Mesodermal cell (in vitro differentiated cells): ENCODE results near the gene KLHL40.

Experiments used
- H3K27ac ChIP-seq: 2 replicates; pipeline ENCODE4 v1.7.0; 2013; ENCODE audit warnings: mild to moderate bottlenecking, low read depth, low read length, moderate library complexity; ENCODE audit not compliant: severe bottlenecking
- H3K36me3 ChIP-seq: 2 replicates; pipeline ENCODE4 v1.7.1; 2013; ENCODE audit warnings: mild to moderate bottlenecking, low read length, moderate library complexity; ENCODE audit not compliant: control insufficient read depth, insufficient read depth
- H3K4me1 ChIP-seq: one replicate; pipeline ENCODE4 v1.7.1; 2013; ENCODE audit warnings: mild to moderate bottlenecking, low read length; ENCODE audit not compliant: insufficient read depth, control insufficient read depth, poor library complexity, severe bottlenecking
- H3K4me3 ChIP-seq: 2 replicates; pipeline ENCODE4 v1.7.0; 2013; ENCODE audit warnings: low read length, control low read depth, mild to moderate bottlenecking; ENCODE audit not compliant: insufficient read depth, poor library complexity, severe bottlenecking; ENCODE audit errors: extremely low read depth
- H3K9me3 ChIP-seq: 2 replicates; pipeline ENCODE4 v1.7.1; 2013; ENCODE audit warnings: mild to moderate bottlenecking, low read length, moderate library complexity; ENCODE audit not compliant: control insufficient read depth
- WGBS, 2 experiments: methylation state at CpG; one replicate each; pipeline ENCODE4 v1.1.5; 2013; ENCODE audit warnings: missing lambda C conversion rate in 2 of 2; ENCODE audit not compliant: insufficient coverage in 2 of 2; 5-methylcytosine and 5-hydroxymethylcytosine counted together

The KLHL40 gene

GRCh38 chr3:42735615-42736014 lies 50.3 kb downstream of the KLHL40 start:
- 94% methylated on average over 7 to 11 of the region's 12 CpGs for WGBS, 2 experiments
- no peak overlapping the region for H3K4me3 ChIP-seq
- H3K4me1 ChIP-seq, result peaks cover 6% of the 10 kb centered on the region
- H3K9me3 ChIP-seq, result no peaks in the 10 kb centered on the region
- no peaks in the 10 kb centered on the region for H3K36me3 ChIP-seq
- no peak overlapping the region for H3K27ac ChIP-seq

- Histone ChIP-seq H3K9me3 (no peaks in the 10 kb centered on the region), H3K36me3 (no peaks in the 10 kb centered on the region), H3K27ac (no peak overlapping the region), H3K4me3 (no peak overlapping the region), H3K4me1 (peaks cover 6% of the 10 kb centered on the region)
- 14 to 33% methylated on average over 1 of the region's 1 CpG for WGBS, 2 experiments
Measured at GRCh38 chr3:42736081-42736480, 50.7 kb downstream of the KLHL40 start.

GRCh38 chr3:42736531-42736930 lies 51.2 kb downstream of the KLHL40 start:
- Histone ChIP-seq H3K36me3 (no peaks in the 10 kb centered on the region), H3K9me3 (no peaks in the 10 kb centered on the region), H3K4me3 (no peak overlapping the region), H3K27ac (no peak overlapping the region), H3K4me1 (peaks cover 6% of the 10 kb centered on the region)
- 78 to 79% methylated on average over 3 to 4 of the region's 6 CpGs for WGBS, 2 experiments

- no peak overlapping the region for H3K4me3 ChIP-seq
- no peaks in the 10 kb centered on the region for H3K36me3 ChIP-seq
- no peaks in the 10 kb centered on the region for H3K9me3 ChIP-seq
- H3K4me1 ChIP-seq, result no peaks in the 10 kb centered on the region
- H3K27ac ChIP-seq, result no peak overlapping the region
- WGBS, 2 experiments, result 85 to 96% methylated on average over 6 to 9 of the region's 12 CpGs
Measured at GRCh38 chr3:42739401-42740158, 54.2 kb downstream of the KLHL40 start.

GRCh38 chr3:42741796-42742195 lies 56.5 kb downstream of the KLHL40 start:
- Histone ChIP-seq H3K36me3 (no peaks in the 10 kb centered on the region), H3K9me3 (no peaks in the 10 kb centered on the region), H3K4me1 (no peaks in the 10 kb centered on the region), H3K4me3 (no peak overlapping the region), H3K27ac (no peak overlapping the region)
- WGBS, 2 experiments, result 76 to 89% methylated on average over 3 of the region's 3 CpGs
